ENCODE data around the gene NMT1. TPM values are rescaled to one million over a fixed set of nuclear protein-coding genes. Genes with fewer than 3 reads are reported as not detected.

Gene NMT1
- total RNA-seq, result 82.6 and 100 TPM in 2 replicates

DNA sequence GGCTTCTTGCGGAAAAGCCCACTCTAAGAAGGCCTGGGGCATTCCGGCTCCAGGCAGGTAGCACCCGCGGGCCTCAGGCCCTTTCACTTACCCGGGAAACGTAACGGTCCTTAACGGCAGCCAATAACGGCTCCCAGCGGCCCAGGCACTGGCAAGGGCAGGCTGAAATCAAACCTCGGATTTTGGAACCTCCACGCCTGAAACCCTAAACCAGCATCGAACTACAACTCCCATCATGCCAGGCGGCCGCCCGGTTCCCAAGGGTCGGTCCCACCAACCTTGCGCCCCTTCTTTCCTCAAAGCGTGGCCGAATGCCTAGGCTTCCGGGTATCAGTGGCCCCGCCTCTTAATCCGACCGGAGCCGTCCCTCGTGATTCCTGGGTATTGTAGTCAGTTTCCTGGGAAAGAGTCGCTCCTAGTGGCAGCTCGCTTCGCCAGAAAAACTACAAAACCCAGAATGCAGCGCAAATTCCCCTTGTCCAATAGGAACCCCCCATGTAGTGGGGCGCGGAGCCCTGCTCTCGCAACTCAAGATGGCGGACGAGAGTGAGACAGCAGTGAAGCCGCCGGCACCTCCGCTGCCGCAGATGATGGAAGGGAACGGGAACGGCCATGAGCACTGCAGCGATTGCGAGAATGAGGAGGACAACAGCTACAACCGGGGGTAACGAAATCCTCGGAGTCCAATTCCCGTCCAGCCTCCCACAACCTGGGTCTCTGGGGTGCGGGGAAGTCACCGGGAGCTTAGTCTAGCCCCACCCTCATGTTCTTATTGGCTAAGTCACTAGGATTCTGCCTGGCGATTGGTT is at the start of gene NMT1:
TSS of gene NMT1 (plus strand) at position 521 of the 809 bp plus-strand sequence. CDS start at position 534, 13 bp downstream.
- peak; percentile 99 to 100 for DNase-seq (ENCODE audit: low read depth in 2 of 2)

DNA sequence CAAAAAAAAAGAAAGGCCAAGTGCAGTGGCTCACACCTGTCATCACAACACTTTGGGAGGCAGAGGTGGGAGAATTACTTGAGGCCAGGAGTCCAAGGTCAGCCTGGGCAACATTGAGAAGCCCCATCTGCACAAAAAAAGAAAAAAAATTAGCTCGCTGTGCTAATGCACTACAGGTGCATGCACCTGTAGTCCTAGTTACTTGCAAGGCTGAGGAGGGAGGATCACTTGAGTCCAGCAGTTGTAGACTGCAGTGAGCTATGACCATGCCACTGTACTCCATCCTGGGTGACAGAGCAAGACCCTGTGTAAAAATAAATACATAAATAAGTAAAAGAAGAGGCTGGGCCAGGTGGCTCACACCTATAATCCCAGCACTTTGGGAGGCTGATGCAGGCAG is 49.4 kb upstream of the NMT1 start:
- DNase-seq (ENCODE audit: low read depth in 2 of 2), result no peak

DNA sequence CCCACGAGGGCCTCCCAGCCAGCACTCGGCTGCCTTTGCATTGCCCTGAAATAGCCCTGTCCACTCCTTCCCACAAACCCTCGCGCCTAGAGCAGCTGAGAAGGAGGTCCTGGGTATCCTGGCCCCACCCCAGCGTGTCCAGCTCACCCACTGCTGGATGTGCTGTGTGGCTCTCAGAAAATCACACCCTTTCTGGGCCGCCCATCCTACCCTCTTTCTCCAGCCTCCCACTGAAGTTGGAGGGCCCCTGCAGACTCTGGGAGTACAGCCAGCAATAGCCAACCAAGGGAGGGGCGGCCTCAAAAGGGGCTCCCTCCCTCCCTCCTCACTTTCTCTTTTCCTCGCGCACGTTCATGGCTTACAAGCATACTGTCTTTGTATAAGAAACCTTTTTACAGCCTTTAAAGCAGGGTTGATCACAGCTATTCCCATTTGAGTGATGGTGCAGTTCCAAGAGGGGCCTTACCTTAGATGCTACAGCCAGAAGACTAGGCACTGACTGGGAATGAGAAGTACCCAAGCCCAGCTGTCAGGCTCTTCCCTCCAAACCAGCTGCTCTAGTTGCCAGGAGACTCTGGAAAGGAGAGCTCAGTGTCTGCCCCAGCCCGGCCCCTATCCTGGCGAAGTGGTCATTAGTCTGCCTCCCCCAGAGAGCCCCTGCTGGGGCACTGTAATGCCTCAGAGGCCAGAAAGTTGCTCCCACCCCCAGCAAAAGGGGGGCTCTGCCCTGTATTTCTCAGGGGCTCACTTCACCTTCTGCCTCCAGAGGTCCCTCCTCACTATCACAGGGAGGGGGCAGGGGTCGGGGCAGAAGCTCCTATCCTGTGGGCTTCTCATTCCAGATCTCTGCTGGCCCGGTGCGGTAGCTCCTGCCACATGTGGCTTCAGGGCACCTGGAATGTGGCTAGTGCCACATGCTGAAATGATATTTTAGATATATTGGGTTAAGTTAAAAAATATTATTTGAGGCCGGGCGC is 47.8 kb upstream of the NMT1 start:
- no peak for DNase-seq (ENCODE audit: low read depth in 2 of 2)

DNA sequence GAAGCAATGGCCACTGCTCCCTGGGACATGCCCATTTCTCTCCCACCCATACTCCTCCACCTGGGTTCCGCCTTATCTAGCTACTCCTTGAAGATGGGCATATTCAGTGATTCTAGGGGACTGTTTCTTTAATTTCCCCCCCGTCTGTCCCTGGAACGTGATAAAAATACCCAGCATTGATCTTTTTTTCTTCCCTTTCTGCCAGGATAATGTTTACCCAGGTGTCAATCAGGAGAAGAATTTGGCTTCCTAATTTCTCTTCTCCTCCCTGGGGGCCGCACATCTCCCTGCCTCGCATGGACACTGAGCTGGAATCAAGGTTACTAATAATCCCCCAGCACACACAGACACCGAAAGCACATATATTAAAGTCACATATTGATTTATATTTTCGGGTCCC is 44.9 kb upstream of the NMT1 start:
- no peak for DNase-seq (ENCODE audit: low read depth in 2 of 2)

DNA sequence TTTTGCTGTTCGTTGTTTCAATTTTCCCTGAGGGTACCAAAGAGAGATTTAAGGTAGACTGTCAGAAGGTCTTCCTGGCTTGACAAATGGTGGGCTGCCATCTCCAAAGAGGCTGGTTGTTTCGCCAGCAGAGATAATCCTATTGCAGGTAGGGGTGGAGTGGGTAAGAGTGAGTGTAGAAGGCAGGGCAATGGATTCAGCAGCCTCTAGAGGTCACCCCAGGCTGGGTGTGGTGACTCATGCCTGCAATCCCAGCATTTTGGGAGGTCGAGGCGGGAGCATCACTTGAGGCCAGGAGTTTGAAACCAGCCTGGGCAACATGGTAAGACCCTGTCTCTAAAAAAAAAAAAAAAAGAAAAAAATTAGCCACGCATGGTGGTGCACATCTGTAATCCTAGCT is 44.3 kb upstream of the NMT1 start:
- DNase-seq (ENCODE audit: low read depth in 2 of 2), result peak in 1 of 2 donors; percentile 14

DNA sequence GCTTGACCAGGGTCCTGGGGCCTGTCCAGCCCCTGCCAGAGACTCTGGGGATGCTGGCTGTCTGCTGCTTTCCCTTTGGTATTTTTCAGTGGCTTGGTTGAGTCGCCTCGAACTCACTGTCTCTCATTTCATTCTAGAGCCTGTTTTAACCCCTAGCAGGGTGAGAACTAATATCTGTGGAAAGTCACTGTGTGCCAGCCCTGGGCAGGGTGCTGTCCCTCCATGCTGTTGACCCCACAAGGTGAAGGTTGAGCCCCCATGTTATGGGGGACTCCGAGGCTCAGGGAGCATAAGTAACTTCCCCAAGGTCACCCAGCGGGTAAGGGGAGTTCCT is 42.6 kb upstream of the NMT1 start:
- no peak for DNase-seq (ENCODE audit: low read depth in 2 of 2)

DNA sequence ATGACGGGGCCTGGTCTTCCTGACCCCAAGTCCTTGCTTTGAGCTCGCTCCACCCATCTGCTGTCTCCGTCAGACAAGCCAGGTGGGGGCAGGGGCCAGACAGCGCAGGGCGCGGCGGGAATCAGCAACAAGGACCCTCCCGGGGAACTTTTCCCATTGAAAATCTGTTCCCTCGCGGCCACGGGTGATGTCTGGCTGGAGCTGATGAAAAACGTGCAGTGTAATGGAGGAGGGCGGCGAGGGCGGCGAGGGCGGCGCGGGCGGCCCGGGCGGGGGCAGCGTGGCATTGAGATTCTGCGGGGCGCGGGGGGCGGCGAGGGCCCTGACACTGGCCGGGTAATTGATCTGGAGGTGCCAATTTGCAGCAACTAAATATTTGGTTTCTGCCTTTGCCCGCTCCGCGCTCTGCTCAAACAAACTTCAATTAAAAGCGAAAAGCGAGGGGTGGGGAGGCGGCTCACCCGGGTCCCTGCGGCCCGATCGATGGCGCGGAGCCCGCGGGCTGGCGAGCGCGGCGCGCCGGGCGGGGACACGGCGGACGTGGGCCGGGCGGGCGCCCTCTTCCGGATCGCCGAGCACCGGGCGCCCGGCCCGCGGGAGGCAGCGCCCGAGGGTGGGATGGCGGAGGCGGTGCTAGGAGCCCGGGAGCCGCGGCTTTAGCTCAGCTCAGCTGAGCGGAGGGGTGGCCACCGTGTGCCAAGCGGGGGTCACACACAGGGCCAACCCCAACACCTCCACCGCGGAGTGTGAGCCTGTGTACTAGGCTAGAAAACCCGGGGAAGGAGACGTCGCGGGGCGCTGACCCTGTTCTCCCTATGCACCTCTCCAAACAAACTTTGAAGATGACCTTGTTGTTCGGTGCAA is 42.0 kb upstream of the NMT1 start:
- peak in 1 of 2 donors; percentile 49 for DNase-seq (ENCODE audit: low read depth in 2 of 2)

DNA sequence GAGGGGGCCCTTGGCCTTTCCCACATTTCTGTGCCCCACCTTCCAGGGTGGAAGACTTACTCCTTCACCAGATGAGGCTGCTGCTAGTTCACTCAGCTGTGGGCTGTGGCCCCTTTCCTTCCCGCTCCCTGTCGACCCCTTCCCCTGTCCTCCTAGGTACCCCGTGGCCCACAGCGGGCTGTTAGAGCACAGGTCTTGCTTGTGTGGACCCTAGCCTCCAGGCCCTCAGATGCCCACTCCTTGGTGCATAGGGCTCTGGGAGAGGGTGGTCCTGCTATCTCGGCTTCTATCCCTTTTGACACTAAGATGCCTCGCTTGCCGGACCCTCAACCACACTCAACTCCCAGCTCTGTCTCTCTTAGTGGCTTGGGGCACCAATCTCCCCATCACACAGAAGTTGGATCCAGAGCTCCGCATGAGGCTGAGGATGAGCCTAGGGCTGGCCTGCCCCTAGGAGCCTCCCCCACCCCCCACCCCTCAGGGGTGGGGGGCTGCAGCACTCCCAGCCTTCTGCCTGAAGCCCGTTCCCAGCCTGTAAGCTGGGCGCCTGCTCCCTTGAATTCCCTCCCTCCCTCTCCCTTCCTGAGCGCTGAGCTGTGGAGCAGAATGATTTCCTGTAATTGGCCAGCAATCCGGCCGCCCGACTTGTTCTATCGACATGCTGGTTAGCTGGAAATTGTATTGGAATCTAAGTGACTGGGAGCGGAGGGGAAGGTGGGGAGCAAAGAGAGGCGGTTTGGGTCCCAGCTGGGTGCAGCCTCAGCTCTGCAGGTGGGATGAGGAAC is 40.6 kb upstream of the NMT1 start:
- DNase-seq (ENCODE audit: low read depth in 2 of 2), result peak; percentile 56 to 78

DNA sequence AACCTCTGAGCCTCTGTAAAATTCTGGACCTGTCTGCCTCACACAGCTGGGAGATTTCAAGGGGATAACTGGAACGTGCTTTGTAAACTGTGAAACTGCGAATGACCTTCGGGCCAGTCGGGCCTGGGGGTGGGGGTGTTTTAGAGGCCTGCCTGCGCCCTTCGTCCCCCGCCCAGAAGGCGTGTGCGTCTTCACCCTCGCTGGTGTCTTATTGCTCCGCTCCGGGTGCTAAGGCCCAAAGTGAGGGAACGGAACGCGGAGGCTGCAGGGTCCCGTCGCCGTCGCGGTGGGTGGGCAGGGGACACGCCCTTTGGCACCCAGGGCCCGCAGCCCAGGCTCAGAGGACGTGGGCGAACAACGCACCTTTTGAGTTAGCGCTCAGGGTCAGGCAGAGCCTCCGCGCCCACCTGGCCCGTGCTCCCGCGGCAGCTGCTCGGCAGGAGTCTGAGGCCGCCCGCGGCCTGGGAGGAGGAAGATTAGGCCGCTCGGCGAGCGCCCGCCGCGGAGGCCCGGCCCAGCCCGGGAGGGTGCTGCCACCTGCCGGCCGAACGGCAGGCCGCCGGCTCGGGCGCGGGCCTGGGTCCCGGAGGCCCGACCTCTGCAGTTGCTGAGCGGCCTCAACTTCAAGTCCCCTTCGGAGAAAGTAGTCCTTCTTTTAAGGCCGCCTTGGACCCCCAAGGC is 39.4 kb upstream of the NMT1 start:
- peak; percentile 11 to 58 for DNase-seq (ENCODE audit: low read depth in 2 of 2)

DNA sequence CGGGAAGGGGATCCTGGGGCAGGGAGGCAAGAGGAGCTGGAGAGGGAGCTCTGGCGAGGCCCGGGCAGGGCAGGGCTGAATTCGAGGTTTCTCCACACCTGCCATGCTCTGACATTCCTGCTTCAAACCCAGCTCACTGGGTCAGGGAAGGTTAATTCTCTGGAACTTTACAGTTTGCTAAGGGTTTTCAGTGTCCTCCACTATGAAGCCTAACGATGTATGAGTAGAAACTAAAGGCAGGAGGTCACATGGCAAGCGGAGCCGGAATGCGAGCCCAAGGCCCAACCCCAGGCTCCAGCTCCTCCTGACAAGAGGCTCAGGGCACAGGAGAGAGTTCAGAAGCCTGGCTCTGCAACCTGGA is 38.8 kb upstream of the NMT1 start:
- no peak for DNase-seq (ENCODE audit: low read depth in 2 of 2)

DNA sequence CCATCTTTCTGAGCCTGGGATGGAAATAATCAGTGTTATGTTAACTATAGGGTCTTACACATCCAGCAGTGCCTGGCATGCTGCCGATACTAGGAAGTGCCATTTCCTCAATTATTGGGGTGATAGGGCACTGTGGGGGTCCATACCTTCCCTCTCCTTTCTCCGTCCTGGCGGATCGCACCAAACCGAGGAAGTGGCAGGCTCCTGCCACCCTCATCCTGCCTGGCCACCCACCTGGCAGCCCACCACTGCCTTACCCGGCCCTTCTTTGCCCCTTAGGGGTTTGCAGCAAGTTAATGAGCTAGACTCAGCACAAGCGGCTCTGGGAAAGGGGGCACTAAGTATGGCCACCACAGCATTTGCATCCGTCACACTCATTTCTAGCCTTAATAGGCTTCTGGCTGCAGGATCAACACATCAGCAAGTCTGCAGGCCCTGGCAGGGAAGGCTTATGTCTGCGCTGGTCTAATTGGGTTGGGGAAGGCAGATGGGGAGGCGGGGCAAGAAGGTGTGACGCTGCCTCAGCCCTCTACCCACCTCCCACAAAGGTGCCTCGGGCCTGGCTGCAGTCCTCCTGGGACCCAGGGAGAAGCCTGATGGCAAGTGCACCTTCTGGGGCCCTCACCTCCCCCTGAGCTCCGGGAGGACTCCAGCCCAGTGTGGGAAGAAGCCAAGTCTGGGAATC is 38.3 kb upstream of the NMT1 start:
- DNase-seq (ENCODE audit: low read depth in 2 of 2), result no peak

DNA sequence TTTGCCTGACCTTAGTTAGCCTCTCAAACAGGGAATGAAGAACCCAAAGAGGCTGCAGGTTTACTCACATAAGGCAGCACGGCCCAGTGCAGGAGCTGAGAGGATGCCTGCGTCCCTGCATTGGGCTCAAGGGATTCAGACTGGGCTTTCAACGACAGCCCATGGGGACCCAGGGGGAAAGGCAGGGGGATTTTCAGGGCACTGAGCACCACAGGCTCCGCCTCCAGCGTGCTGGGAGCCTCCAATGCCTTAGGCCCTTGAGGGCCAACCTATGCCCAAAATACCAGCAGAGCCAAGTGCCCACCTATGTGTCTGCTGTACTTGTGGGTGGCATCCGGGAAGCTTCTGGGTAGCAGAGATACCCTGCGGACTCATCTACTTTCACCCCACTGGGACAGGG is 32.0 kb upstream of the NMT1 start:
- no peak for DNase-seq (ENCODE audit: low read depth in 2 of 2)

DNA sequence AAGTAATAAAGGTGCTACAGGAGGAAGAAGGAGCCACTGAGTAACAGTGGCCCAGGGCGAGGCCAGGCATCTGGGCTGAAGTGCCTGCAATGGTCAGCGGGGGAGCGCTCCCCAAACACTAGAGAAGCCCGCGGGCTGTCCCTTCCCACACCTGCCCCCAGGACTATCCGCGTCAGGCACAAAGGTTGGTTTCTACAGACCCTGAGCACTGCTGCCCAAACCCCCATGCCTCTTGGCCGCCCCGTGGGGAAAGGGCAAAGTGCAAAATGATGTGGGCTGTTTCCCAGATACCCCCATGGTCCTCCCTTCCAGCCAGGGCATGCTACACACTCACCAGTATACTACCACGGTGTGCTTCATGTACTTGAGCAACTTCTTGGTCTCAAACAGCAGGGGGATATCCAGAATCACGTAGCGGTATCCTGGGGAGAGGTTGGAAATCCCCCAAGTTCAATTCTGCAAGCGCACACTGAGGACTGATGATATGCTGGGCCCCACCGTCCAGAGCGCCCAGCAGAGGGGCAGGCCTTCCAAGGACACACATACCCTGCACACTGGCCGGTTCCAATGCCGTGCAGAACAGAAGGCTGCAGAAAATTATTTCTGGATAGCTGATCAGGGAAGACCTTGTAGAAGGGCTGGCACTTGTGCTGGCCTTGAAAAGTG is 31.2 kb upstream of the NMT1 start:
- DNase-seq (ENCODE audit: low read depth in 2 of 2), result no peak

DNA sequence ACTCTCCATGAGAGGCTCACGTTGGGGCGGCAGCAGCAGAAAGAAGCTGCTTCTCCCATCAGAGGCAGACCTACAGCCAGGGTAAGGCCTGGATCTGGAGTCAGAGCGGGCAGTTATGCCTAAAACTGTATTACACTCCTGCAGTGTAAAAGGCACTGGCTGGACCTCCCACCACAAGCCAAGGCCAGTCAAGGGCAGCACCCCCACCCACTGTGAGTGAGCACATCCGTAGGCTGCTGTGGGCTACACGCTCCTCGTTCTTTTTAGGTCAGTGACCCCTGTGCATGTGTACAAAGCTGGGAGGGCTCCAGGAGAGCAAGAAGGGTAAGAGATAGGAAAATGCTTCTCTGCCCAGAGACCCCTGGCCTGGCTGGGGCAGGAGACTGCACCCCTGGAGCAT is 30.4 kb upstream of the NMT1 start:
- DNase-seq (ENCODE audit: low read depth in 2 of 2), result no peak

DNA sequence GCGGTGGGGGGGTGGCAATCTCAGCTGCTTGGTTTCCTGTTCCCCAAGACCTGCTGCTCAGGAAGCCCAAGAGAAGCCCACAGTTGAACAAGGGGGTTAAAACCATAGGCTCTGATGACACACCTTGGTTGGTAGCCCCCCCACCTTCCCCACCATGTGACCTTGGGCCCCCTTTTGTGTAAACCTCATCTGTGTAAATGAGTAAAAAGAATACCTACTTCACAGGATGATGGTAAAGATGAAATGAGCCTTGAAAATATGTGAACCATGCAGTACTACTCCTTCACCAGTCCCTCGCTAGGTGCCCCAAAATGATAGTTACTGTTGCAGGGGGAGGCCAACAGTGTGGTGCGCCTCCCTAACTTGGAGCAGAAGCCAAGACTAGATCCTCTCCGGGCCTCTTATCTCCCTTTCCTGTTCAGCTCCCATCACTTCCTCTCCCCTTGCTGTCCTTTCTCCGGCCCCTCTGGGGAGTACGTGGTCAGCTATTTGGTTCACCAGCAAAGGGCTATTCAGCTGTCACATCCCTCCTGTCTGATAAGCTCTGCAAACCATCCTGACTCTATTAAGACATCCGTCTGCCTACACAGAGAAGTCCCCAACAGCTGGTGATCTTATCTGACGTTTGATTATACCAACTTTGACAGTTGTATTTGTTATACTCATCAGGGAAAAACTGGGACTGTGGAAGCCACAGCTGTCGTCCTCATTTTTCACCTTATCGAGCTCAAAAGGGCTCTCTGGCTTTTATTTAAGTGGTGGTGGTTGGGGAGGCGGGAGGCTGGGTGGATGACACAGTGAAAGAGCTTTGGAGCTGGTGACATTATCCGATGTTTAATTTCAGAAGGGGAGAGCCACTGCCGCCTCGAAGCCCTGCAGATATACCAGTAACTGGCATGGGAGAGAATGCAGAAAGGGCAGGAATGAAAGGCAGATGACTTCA is 29.6 kb upstream of the NMT1 start:
- DNase-seq (ENCODE audit: low read depth in 2 of 2), result no peak

DNA sequence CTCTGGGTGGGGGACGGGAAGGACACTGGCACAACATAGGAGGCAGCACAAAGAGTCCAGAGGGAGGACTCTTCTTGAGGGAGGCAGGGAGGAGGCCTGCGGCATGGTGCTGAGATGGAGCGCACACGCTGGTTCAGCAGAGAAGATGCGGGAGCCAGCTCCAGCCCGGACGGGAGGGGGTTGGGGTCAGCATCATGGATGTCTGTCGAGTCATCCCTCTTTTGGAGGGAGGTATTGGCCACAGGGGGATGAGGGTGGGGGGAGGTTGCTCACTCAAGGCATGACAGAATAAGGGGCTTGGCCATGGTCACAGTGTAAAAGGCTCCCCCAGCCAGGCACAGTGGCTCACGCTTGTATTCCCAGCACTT is 29.0 kb upstream of the NMT1 start:
- no peak for DNase-seq (ENCODE audit: low read depth in 2 of 2)

DNA sequence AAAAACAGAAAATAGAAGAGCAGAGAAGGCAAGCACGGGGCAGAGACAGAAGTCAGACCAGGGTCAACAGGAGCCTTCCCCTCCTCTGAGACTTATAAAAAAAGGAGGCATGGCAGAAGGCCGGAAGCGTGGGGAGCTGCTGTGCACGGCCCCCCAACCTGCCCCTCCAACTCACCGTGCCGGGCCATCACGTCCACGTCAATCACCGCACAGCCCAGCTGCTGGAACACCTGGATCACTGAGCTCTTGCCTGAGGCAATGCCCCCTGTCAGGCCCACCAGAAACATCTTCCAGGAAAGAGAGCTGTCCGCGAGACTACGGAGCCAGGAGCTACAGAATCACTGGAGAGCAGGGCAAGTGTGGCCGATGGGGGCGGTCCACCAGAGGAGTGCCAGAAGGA is 26.5 kb upstream of the NMT1 start:
- no peak for DNase-seq (ENCODE audit: low read depth in 2 of 2)

DNA sequence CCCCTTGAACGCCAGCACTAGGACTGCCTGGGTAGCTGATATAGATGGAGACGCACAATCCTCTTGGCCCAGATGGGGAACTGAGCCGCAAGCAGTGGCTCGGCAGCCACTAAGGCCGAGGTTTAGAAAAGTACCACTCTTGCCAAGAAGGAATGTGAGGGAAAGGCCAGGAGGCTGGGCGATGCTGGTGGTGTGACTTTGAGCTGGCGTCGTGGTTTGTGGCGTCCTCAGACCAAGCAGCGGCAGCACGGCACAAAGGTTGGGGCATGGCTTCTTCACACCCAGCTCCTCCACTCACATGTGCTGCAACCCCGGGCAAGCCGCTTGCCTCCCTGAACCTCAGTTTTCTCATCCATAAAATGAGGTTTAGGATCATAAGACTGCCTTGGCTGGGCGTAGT is 25.3 kb upstream of the NMT1 start:
- no peak for DNase-seq (ENCODE audit: low read depth in 2 of 2)

All from dermis microvascular lymphatic vessel endothelial cell (primary cell).